ENCODE data around the gene ANKRD53. TPM values are rescaled to one million over a fixed set of nuclear protein-coding genes. Genes with fewer than 3 reads are reported as not detected.

The ANKRD53 gene
- total RNA-seq, 1 donor from 2014 or later = 1.2 TPM

GRCh38 chr2:70964596-70965386 is 13.6 kb upstream of the ANKRD53 start:
- FAIRE-seq = no peak

GRCh38 chr2:70965506-70965905 is 12.9 kb upstream of the ANKRD53 start:
- no peak for DNase-seq (ENCODE audit: low spot score in 2 of 2)
- FAIRE-seq = no peak

More at GRCh38 chr2:70964596-70965386, 13.6 kb upstream of the ANKRD53 start:
- peak; percentile 54 to 79 for DNase-seq (ENCODE audit: low spot score in 2 of 2)

- no peak for FAIRE-seq
These were observed 11.7 kb upstream of the ANKRD53 start for GRCh38 chr2:70966681-70967080.

GRCh38 chr2:70967189-70967588 is 11.2 kb upstream of the ANKRD53 start:
- DNase-seq (ENCODE audit: low spot score in 2 of 2) = no peak
- no peak for FAIRE-seq

More at GRCh38 chr2:70966681-70967080, 11.7 kb upstream of the ANKRD53 start:
- no peak for DNase-seq (ENCODE audit: low spot score in 2 of 2)

GRCh38 chr2:70974592-70974991 is 3.8 kb upstream of the ANKRD53 start:
- DNase-seq (ENCODE audit: low spot score in 2 of 2) (no peak), FAIRE-seq (no peak)

GRCh38 chr2:70975237-70975636 is 3.2 kb upstream of the ANKRD53 start:
- FAIRE-seq = no peak

GRCh38 chr2:70977605-70978205 is 725 bp upstream of the ANKRD53 start:
- DNase-seq (ENCODE audit: low spot score in 2 of 2) (no peak), FAIRE-seq (peak; percentile 40)

More at GRCh38 chr2:70975237-70975636, 3.2 kb upstream of the ANKRD53 start:
- DNase-seq (ENCODE audit: low spot score in 2 of 2) = no peak

GRCh38 chr2:70979180-70979488 is 704 bp downstream of the ANKRD53 start:
- no peak for FAIRE-seq
- DNase-seq (ENCODE audit: low spot score in 2 of 2) = no peak

- DNase-seq (ENCODE audit: low spot score in 2 of 2) = no peak
- no peak for FAIRE-seq
These were observed 1.2 kb downstream of the ANKRD53 start for GRCh38 chr2:70979626-70980025.

GRCh38 chr2:70981421-70981820 is 3.0 kb downstream of the ANKRD53 start:
- no peak for FAIRE-seq
- DNase-seq (ENCODE audit: low spot score in 2 of 2) = no peak

GRCh38 chr2:70981866-70982810 is 3.7 kb downstream of the ANKRD53 start:
- FAIRE-seq = no peak
- DNase-seq (ENCODE audit: low spot score in 2 of 2) = no peak

- FAIRE-seq = no peak
These were observed 4.5 kb downstream of the ANKRD53 start for GRCh38 chr2:70982971-70983370.

GRCh38 chr2:70983506-70984227 is 5.2 kb downstream of the ANKRD53 start:
- DNase-seq (ENCODE audit: low spot score in 2 of 2) (no peak), FAIRE-seq (no peak)

More at GRCh38 chr2:70982971-70983370, 4.5 kb downstream of the ANKRD53 start:
- DNase-seq (ENCODE audit: low spot score in 2 of 2) = no peak

GRCh38 chr2:70984228-70984575 is 5.8 kb downstream of the ANKRD53 start:
- no peak for FAIRE-seq

GRCh38 chr2:70984576-70985282 is 6.3 kb downstream of the ANKRD53 start:
- DNase-seq (ENCODE audit: low spot score in 2 of 2) (peak in 1 of 2 donors; percentile 71), FAIRE-seq (no peak)

More at GRCh38 chr2:70984228-70984575, 5.8 kb downstream of the ANKRD53 start:
- DNase-seq (ENCODE audit: low spot score in 2 of 2) = no peak

GRCh38 chr2:70985283-70985688 is 6.9 kb downstream of the ANKRD53 start:
- no peak for FAIRE-seq

GRCh38 chr2:70985956-70986355 is 7.5 kb downstream of the ANKRD53 start:
- DNase-seq (ENCODE audit: low spot score in 2 of 2) (no peak), FAIRE-seq (no peak)

More at GRCh38 chr2:70985283-70985688, 6.9 kb downstream of the ANKRD53 start:
- DNase-seq (ENCODE audit: low spot score in 2 of 2) = no peak

- FAIRE-seq (no peak), DNase-seq (ENCODE audit: low spot score in 2 of 2) (no peak)
These were observed 8.2 kb downstream of the ANKRD53 start for GRCh38 chr2:70986499-70987189.

- DNase-seq (ENCODE audit: low spot score in 2 of 2) (no peak), FAIRE-seq (no peak)
These were observed 9.0 kb downstream of the ANKRD53 start for GRCh38 chr2:70987386-70987785.
